ENCODE results near the gene BACH1. TPM values are rescaled to one million over a fixed set of nuclear protein-coding genes. Genes with fewer than 3 reads are reported as not detected.

The BACH1 gene
- polyA plus RNA-seq, 6 donors from 2014 or later: 50.7 to 106 (median 69.3) TPM

DNA sequence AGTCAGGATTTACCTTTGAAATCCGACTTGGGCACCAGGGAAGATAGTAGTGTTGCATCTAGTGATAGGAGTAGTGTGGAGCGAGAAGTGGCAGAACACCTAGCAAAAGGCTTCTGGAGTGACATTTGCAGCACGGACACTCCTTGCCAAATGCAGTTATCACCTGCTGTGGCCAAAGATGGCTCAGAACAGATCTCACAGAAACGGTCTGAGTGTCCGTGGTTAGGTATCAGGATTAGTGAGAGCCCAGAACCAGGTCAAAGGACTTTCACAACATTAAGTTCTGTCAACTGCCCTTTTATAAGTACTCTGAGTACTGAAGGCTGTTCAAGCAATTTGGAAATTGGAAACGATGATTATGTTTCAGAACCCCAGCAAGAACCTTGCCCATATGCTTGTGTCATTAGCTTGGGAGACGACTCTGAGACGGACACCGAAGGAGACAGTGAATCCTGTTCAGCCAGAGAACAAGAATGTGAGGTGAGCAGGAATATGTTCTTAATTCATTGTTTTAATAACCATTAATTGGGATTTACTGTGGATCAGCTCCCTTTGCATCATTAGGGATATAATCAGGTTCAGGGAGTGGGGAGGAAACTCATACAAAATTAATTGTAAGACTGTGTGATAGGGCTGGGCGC is 28.3 kb downstream of the BACH1 start:
- H3K4me3 Mint-ChIP-seq: no peak overlapping the region
- peaks cover 0 to 1% (median 0%) of the 10 kb centered on the region in 7 donors for H3K9me3 Mint-ChIP-seq
- DNase-seq (no peak), ATAC-seq (ENCODE audit: low read depth in 2 of 2) (no peak)
- peak overlapping the region in 5 of 6 donors; percentile 29 to 80 (median 54) for H3K27ac Mint-ChIP-seq
- peaks cover 6 to 24% (median 17%) of the 10 kb centered on the region in 3 donors for H3K4me1 Mint-ChIP-seq
- peaks cover 18 to 29% of the 10 kb centered on the region in 2 donors for H3K36me3 Mint-ChIP-seq
- H3K27me3 Mint-ChIP-seq: no peaks in the 10 kb centered on the region

DNA sequence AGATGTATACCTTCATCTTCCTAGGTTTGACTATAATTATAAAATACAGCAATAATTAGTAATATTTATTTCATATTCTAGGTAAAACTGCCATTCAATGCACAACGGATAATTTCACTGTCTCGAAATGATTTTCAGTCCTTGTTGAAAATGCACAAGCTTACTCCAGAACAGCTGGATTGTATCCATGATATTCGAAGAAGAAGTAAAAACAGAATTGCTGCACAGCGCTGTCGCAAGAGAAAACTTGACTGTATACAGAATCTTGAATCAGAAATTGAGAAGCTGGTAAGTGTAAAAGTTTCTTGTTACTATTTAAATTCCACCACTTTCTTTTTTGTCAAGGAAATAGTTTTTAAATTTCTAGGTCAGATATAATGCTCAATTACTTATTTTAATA is 30.7 kb downstream of the BACH1 start:
- no peak for ATAC-seq (ENCODE audit: low read depth in 2 of 2)
- peak overlapping the region in 1 of 6 donors; percentile 50 for H3K27ac Mint-ChIP-seq
- H3K9me3 Mint-ChIP-seq: no peaks in the 10 kb centered on the region
- no peak overlapping the region for H3K4me3 Mint-ChIP-seq
- H3K36me3 Mint-ChIP-seq: peaks cover 20 to 28% of the 10 kb centered on the region in 2 donors
- H3K4me1 Mint-ChIP-seq: peaks cover 0 to 18% (median 12%) of the 10 kb centered on the region in 3 donors
- no peak for DNase-seq
- no peaks in the 10 kb centered on the region for H3K27me3 Mint-ChIP-seq

DNA sequence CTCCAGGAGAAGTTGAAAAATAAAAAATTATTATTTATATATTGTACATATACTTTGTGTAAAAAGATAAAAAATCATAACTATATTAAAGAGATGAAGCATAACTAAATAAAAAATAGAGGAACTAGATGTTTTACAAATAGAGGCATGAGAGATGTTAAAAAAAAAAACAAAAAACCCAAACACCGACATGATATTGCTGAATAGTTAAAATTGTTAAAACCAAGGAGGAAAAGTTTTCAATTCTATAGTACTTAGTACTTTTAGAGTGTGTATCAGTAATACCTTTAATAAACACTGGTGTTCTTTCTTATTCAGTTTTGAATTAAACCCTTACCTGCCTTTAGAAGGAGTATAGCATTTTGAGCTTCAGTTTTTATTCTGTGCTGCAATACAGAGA is 32.1 kb downstream of the BACH1 start:
- DNase-seq: no peak
- Mint-ChIP-seq H3K9me3 (no peaks in the 10 kb centered on the region), H3K4me3 (no peak overlapping the region), H3K36me3 (peaks cover 20 to 34% of the 10 kb centered on the region in 2 donors), H3K27ac (peak overlapping the region in 3 of 6 donors; percentile 36 to 62 (median 60)), H3K4me1 (peaks cover 0 to 25% (median 15%) of the 10 kb centered on the region in 3 donors), H3K27me3 (no peaks in the 10 kb centered on the region)
- ATAC-seq (ENCODE audit: low read depth in 2 of 2): no peak

DNA sequence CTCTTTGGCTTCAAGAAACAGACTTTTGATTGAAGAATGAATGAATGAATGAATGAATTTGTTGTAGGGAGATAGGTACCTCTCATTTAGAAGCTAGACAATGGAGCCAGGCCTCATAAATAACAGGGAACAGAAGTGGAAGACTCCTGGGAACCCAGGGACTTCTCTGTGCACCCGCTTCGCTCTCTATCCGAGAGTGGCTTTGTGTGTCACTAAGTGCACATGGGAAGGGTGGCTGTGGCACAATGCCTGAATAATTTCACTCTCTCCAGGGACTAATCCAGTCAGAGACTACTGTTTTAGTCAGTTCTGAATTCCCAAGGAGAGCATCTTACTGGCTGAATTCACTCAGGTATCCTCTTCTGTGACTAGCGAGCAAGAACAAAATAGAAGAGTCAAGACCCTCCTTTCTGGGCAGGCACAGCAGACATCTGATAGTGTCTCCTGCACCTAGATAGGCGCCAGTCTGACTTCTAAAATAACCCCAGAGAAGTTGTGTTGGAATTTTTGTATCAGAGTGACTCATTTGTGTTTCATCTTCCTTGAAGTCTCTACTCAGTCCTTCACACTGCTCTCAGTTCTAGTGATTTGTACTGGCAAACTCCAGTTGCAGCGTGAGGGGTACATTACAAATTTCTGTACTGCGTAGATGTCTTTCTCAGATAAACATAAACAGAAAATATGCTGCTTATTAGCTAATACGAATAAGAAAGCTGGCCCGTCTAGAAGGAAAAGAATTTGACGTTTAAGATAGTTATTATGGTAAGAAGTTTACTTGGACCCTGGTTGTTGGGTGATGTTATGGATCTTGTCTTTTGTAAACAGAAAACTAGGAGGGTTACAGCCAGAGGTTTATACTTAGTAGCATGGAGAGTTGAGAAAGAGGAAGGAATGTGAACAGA is 34.0 kb downstream of the BACH1 start:
- Mint-ChIP-seq H3K27me3 (no peaks in the 10 kb centered on the region), H3K27ac (peak overlapping the region in 4 of 6 donors; percentile 6 to 64 (median 57)), H3K4me1 (peaks cover 4 to 22% (median 15%) of the 10 kb centered on the region in 3 donors), H3K36me3 (peaks cover 20 to 25% of the 10 kb centered on the region in 2 donors), H3K4me3 (no peak overlapping the region), H3K9me3 (no peaks in the 10 kb centered on the region)
- ATAC-seq (ENCODE audit: low read depth in 2 of 2): no peak
- DNase-seq: no peak

DNA sequence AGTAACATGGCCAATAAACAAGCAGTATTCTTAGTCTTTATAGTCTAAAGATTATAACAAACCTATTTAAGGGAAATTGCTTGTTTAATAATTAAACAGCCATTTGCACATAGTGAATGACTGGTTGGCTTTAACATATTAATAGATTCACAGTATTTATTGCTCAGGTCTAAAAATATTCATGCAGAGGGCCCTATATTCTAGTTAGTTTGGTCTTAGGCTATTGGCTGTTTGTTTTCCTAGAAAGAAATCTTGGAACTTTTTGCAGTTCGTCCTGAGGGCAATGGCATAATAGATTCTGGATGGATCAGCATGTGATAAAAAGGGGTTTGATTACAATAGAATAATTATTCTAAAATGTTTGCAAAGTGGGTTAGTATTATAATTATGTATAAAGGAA is 34.7 kb downstream of the BACH1 start:
- Mint-ChIP-seq H3K27me3 (no peaks in the 10 kb centered on the region), H3K9me3 (no peaks in the 10 kb centered on the region), H3K4me1 (peaks cover 4 to 22% (median 15%) of the 10 kb centered on the region in 3 donors), H3K36me3 (peaks cover 18 to 25% of the 10 kb centered on the region in 2 donors), H3K27ac (no peak overlapping the region), H3K4me3 (no peak overlapping the region)
- ATAC-seq (ENCODE audit: low read depth in 2 of 2) (no peak), DNase-seq (no peak)

DNA sequence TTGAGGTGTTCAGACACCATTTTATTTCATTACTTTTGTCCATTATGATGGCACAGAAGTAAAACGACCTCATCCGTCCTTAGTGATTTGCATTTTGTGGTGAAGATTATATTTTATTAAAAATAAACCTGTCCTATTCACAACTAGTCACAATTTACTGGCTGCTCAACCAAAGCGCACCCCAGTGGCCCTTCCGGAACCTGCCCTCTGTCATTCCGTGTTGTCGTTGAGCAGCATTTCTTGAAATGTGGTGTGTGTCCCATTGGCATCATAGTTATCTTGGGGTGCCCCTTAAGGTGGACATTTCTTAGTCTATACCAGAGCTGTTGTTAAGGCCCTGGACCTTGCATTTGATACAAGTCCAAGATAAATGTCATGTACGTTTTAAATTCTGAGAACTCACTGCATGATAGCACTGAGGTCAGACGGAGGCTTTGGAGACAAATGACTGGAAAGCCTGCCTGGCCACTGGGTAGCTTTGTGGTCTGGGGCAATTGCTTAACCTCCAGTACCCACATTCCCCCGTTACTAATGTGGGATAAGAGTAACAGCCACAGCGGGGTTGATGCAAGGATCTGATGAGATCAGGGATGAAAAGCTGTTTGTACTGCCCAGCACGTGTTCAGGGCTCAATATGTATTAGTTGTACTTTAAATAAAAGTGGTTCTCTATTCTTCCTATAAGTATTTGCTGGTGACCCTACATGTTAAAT is 36.2 kb downstream of the BACH1 start:
- Mint-ChIP-seq H3K27me3 (no peaks in the 10 kb centered on the region), H3K27ac (peak overlapping the region in 1 of 6 donors; percentile 39)

DNA sequence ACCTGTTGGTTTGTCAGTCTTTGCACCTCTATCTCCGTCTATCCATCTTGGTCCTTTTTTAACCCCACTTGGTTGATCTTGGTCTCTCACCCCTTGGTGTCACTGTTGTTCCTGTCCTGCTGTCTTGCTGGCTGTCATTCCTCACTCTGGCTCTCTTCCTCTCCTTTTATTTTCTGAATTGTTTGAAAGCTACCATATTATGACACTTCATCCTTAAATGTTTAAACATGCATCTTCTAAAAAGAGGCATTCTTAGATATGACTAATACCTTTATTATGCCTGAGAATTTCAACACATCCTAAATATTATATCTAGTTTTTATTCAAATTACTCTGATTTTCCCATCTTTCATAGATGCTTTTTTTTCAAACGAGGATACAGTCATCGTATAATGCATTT is 37.0 kb downstream of the BACH1 start:
- Mint-ChIP-seq H3K27me3 (no peaks in the 10 kb centered on the region), H3K9me3 (no peaks in the 10 kb centered on the region), H3K4me3 (no peak overlapping the region), H3K27ac (no peak overlapping the region), H3K4me1 (peaks cover 9 to 22% (median 16%) of the 10 kb centered on the region in 3 donors), H3K36me3 (peaks cover 12 to 23% of the 10 kb centered on the region in 2 donors)
- no peak for DNase-seq
- ATAC-seq (ENCODE audit: low read depth in 2 of 2): no peak

More for the DNA sequence above, 36.2 kb downstream of the BACH1 start:
- Mint-ChIP-seq H3K9me3 (no peaks in the 10 kb centered on the region), H3K4me1 (peaks cover 5 to 18% (median 11%) of the 10 kb centered on the region in 3 donors), H3K36me3 (peaks cover 12 to 25% of the 10 kb centered on the region in 2 donors), H3K4me3 (no peak overlapping the region)
- no peak for ATAC-seq (ENCODE audit: low read depth in 2 of 2)
- DNase-seq: no peak

DNA sequence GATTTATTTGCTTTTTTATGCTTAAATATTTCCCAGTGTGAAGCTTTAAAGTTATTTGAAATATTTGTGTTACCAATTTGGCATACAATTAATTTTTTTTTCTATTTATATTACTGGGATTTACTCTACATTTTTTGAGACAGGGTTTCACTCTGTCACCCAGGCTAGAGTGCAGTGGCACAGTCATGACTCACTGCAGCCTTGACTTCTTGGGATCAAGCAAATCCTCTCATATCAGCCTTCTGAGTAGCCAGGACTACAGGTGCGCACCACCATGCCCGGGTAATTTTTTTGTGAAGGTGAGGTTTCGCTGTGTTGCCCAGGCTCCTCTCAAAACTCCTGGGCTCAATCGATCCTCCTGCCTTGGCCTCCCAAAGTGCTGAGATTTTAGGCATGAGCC is 39.5 kb downstream of the BACH1 start:
- Mint-ChIP-seq H3K4me3 (no peak overlapping the region), H3K4me1 (peaks cover 9 to 12% (median 10%) of the 10 kb centered on the region in 3 donors), H3K9me3 (no peaks in the 10 kb centered on the region), H3K27ac (peak overlapping the region in 1 of 6 donors; percentile 58), H3K36me3 (peaks cover 0 to 22% of the 10 kb centered on the region in 2 donors), H3K27me3 (no peaks in the 10 kb centered on the region)
- DNase-seq (no peak), ATAC-seq (ENCODE audit: low read depth in 2 of 2) (no peak)

DNA sequence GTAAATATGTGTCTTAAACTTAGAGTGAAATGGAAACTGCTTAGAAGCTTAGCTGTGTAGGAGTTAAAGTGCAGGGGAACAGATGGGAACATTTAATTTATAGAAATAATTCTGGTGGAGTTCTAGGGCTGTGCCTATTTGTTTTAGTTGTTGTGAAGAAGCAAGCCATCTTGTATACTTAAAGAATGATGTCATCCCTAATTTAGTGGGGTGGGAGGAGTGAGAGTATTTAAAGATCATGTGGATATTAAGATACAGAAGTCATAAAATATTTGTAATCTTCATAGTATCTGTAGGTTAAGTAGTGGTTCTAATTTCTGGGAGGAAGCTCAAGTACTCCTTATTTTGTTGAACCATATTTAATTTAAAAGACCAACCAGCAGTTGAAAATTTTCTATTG is 41.5 kb downstream of the BACH1 start:
- H3K9me3 Mint-ChIP-seq: no peaks in the 10 kb centered on the region
- peak overlapping the region in 2 of 6 donors; percentile 16 to 95 for H3K27ac Mint-ChIP-seq
- H3K36me3 Mint-ChIP-seq: peaks cover 0 to 25% of the 10 kb centered on the region in 2 donors
- H3K27me3 Mint-ChIP-seq: no peaks in the 10 kb centered on the region
- no peak for ATAC-seq (ENCODE audit: low read depth in 2 of 2)
- peaks cover 5 to 9% (median 8%) of the 10 kb centered on the region in 3 donors for H3K4me1 Mint-ChIP-seq
- DNase-seq: no peak
- no peak overlapping the region for H3K4me3 Mint-ChIP-seq

DNA sequence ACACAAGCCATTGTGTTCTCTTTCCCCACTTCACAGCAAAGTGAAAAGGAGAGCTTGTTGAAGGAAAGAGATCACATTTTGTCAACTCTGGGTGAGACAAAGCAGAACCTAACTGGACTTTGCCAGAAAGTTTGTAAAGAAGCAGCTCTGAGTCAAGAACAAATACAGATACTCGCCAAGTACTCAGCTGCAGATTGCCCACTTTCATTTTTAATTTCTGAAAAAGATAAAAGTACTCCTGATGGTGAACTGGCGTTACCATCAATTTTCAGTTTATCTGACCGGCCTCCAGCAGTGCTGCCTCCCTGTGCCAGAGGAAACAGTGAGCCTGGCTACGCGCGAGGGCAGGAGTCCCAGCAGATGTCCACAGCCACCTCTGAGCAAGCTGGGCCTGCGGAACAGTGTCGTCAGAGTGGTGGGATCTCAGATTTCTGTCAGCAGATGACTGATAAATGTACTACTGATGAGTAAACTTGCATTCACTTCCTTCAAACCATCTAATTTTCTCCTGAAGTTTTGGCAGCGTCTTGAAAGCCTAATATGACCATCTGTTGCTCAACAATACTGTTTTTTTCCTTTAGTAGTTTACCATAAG is 43.7 kb downstream of the BACH1 start:
- peaks cover 11 to 19% (median 18%) of the 10 kb centered on the region in 3 donors for H3K4me1 Mint-ChIP-seq
- no peaks in the 10 kb centered on the region for H3K27me3 Mint-ChIP-seq
- peak overlapping the region in 4 of 6 donors; percentile 25 to 69 (median 54) for H3K27ac Mint-ChIP-seq
- no peak overlapping the region for H3K4me3 Mint-ChIP-seq
- ATAC-seq (ENCODE audit: low read depth in 2 of 2): no peak
- no peaks in the 10 kb centered on the region for H3K9me3 Mint-ChIP-seq
- H3K36me3 Mint-ChIP-seq: peaks cover 0 to 22% of the 10 kb centered on the region in 2 donors
- DNase-seq: no peak

DNA sequence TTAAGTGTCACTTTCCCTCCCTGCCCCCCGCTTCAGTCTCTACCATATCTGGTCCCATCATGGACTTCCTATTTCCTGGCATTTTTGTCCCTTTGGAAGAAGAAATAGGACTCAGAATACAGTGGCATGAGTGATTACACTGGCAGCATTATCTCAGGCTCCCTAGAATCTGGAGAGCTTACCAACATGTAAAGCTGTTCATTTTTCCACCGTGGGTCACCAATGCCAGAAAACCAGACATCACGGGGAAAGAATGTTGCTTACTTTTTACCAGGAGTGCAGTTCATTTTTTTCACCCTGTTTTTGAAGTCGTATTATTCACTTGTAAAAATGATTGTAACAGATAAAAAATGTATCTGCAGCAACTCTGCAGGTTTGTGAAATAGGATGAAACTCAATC is 44.8 kb downstream of the BACH1 start:
- no peak for DNase-seq
- Mint-ChIP-seq H3K4me1 (peaks cover 20 to 30% (median 29%) of the 10 kb centered on the region in 3 donors), H3K4me3 (no peak overlapping the region), H3K27me3 (no peaks in the 10 kb centered on the region), H3K9me3 (no peaks in the 10 kb centered on the region), H3K27ac (peak overlapping the region in 1 of 6 donors; percentile 20), H3K36me3 (peaks cover 0 to 22% of the 10 kb centered on the region in 2 donors)
- no peak for ATAC-seq (ENCODE audit: low read depth in 2 of 2)

DNA sequence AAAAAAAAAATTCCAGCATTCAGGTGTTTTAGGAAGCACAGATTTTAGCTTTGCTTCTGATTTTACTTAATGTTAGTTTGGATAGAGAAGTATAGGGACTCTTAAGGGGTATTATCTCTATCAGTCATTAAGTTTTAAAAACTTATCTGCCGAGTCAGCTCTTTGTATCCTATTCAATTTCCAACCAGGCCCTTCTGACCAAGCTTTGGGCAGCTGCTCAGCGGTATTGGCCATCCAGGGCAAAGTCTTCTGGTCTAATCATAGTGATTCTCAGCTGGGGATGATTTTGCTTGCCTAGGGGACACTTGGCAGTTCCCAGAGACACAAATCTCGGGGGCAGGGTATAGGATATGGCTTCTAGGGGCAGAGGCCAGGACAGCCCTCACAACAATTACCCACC is 47.6 kb downstream of the BACH1 start:
- Mint-ChIP-seq H3K36me3 (peaks cover under 1 to 22% of the 10 kb centered on the region in 2 donors), H3K27ac (peak overlapping the region in 5 of 6 donors; percentile 2 to 93 (median 65)), H3K4me1 (peaks cover 23 to 29% (median 27%) of the 10 kb centered on the region in 3 donors), H3K9me3 (no peaks in the 10 kb centered on the region), H3K4me3 (no peak overlapping the region), H3K27me3 (no peaks in the 10 kb centered on the region)
- no peak for DNase-seq
- ATAC-seq (ENCODE audit: low read depth in 2 of 2): no peak

DNA sequence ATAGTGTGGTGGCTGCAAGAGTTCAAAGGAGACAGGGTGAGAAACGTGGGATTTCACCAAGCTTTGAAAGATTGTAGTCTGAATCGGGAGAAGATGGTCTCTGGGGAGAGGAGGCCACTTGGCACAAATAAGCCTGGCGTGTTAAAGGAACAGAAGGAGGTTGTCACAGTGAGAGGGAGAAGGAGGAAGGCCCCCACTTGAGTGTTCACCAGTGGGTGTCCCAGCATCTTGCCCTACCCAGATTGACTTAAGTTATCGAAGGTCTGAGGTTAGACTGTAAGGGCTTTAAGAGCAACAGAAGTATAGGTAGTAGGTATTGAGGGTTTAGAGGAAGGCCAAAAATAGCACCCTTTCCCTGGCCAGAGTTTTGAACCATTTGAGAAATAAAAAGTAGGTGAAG is 48.0 kb downstream of the BACH1 start:
- H3K4me3 Mint-ChIP-seq: peak overlapping the region in 3 of 8 donors; percentile 4 to 77 (median 13)
- no peaks in the 10 kb centered on the region for H3K9me3 Mint-ChIP-seq
- no peak for ATAC-seq (ENCODE audit: low read depth in 2 of 2)
- H3K36me3 Mint-ChIP-seq: peaks cover 6 to 25% of the 10 kb centered on the region in 2 donors
- no peak for DNase-seq
- peak overlapping the region in 5 of 6 donors; percentile 2 to 93 (median 65) for H3K27ac Mint-ChIP-seq
- H3K4me1 Mint-ChIP-seq: peaks cover 23 to 29% (median 27%) of the 10 kb centered on the region in 3 donors
- H3K27me3 Mint-ChIP-seq: no peaks in the 10 kb centered on the region

Data from naive B cell (primary cell).